Measurements from ENCODE around the gene IRF5.
"Not testable (repeated sequence)": the region's sequence is repeated elsewhere in the genome, so short reads cannot be mapped to it uniquely, and the experiment has no call there.

Gene IRF5

DNA sequence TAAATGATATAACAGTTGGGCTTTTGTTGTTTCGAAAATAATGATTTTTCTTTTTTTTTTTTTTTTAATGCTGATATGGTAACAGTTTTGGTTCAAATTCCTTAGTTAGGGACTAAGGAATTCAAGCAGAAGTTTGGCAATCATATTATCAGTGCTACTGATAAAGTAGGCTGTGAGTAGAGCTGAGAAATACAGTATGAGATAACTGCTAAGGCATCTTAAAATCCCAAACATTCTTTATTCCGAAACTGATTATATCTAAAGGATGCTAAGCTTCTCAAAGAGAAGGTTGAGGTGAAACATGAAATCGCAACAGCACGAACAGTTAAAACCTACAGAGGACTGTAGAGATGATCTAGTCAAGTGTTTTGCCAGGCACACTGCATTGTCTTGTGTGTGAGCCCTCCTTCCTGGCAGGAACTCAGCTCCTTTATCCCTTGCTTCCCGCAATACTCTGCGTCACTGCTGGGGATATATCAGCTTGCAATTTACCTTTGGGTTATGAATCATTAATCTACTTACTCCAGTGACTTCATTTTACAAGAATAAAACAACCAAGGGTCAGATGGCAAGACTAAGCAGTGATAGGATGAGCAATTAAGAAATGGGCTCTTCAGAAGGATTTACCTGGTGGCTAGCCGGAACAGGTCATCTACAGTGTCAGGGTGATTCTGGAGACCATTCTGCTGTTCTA is 36.7 kb downstream of the IRF5 start:
- DNase-seq: no peak

- no peak for DNase-seq
These were observed 44.4 kb downstream of the IRF5 start for GRCh38 chr7:128982105-128982504.

DNA sequence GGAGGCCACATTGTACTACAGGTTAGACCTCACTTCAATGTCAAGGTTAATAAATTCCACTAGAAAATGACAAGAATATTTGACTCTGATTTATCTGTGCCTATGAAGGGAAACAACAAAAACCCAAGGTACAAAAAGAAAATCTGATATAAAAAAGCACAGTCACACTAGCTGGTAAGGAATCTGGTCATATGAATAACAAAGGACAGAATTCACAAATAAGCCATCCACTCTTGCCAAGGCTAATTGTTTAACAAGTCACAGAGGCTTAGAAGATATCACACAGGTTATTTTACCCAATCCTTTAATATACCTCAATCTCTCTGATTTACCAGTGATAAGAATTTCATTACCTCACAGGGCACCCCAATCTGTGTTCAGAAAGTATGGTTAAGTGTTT is 47.9 kb downstream of the IRF5 start:
- no peak for DNase-seq

GRCh38 chr7:128986609-128987008 is 48.9 kb downstream of the IRF5 start:
- no peak for DNase-seq

DNA sequence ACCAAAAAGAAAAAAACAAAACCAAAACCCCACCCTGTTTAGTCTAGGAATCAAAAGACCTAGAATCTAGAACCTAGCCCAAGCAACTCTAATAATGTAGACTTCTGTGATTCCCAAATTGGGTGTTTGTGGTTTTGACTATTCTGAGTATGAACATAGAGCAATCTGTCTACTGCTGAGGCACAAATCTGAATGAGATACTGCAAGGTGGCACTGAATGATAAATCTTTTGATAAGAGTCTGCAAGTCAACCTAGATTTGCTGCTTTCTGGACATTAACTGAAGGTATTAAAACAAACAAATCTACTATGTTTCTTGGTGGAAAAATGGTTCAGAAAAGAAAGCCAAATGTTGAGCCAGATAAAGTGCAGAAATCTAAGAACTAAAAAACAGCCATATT is 50.6 kb downstream of the IRF5 start:
- DNase-seq: no peak

GRCh38 chr7:128989961-128990360 is 52.2 kb downstream of the IRF5 start:
- no peak for DNase-seq

- DNase-seq: no peak
These were observed 55.7 kb downstream of the IRF5 start for GRCh38 chr7:128993419-128993818.

DNA sequence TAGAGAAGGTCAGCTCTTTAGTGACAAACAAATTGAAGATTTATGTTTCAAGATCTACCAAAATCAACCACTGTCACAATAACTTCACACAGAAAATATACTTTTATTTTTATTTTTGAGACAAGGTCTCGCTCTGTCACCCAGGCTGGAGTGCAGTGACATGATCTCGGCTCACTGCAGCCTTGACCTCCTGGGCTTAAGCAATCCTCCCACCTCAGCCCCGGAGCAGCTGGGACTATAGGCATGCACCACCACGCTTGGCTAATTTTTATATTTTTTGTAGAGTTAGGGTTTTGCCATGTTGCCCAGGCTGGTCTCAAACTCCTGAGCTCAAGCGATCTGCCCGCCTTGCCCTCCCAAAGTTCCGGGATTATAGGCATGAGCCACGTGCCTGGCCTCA is 56.8 kb downstream of the IRF5 start:
- DNase-seq: not testable (repeated sequence)

GRCh38 chr7:128997181-128997580 is 59.5 kb downstream of the IRF5 start:
- DNase-seq: no peak

Data from activated CD4-positive, alpha-beta T cell treated with anti-CD3 and anti-CD28 coated beads, Interleukin-2, amount 50 U/mL, for 4 hours (primary cell).